GM18517 (cell line): ENCODE data around the gene PCBP2.

Experiments
- ATAC-seq: cut with Tn5 transposase; IDR thresholded peaks from one replicate; pipeline ENCODE4 v1.9.1; 2021; ENCODE audit warnings: mild to moderate bottlenecking, moderate library complexity; ENCODE audit not compliant: unreplicated experiment

The PCBP2 gene

GRCh38 chr12:53506881-53507602, 55.1 kb downstream of the PCBP2 start, which contains the start of gene NPFF:
Gene NPFF, minus strand, starts transcription at chr12:53507484. Its CDS starts 10 bp downstream, at chr12:53507474.
- ATAC-seq: no peak

- ATAC-seq: no peak
Measured at GRCh38 chr12:53507603-53507885, 55.6 kb downstream of the PCBP2 start.

- peak; percentile 89 for ATAC-seq
Measured at GRCh38 chr12:53508534-53509170, 56.8 kb downstream of the PCBP2 start.

- no peak for ATAC-seq
Measured at GRCh38 chr12:53510181-53510812, 58.4 kb downstream of the PCBP2 start.

- no peak for ATAC-seq
Measured at GRCh38 chr12:53513712-53514410, 62.0 kb downstream of the PCBP2 start.

- no peak for ATAC-seq
Measured at GRCh38 chr12:53514628-53515290, 62.9 kb downstream of the PCBP2 start.

GRCh38 chr12:53515291-53515680, 63.4 kb downstream of the PCBP2 start:
- ATAC-seq: no peak

- no peak for ATAC-seq
Measured at GRCh38 chr12:53516758-53517455, 65.0 kb downstream of the PCBP2 start.

- ATAC-seq: no peak
Measured at GRCh38 chr12:53518381-53518780, 66.5 kb downstream of the PCBP2 start.

- ATAC-seq: no peak
Measured at GRCh38 chr12:53523131-53523530, 71.2 kb downstream of the PCBP2 start.

- no peak for ATAC-seq
Measured at GRCh38 chr12:53524476-53524875, 72.6 kb downstream of the PCBP2 start.

- ATAC-seq: no peak
Measured at GRCh38 chr12:53530061-53530460, 78.2 kb downstream of the PCBP2 start.
